ENCODE measurements around the gene SNCA. TPM values are rescaled to one million over a fixed set of nuclear protein-coding genes. Genes with fewer than 3 reads are reported as not detected.

The SNCA gene
- total RNA-seq, 4 donors from 2014 or later: 2.2 to 7.8 (median 4.0) TPM

DNA sequence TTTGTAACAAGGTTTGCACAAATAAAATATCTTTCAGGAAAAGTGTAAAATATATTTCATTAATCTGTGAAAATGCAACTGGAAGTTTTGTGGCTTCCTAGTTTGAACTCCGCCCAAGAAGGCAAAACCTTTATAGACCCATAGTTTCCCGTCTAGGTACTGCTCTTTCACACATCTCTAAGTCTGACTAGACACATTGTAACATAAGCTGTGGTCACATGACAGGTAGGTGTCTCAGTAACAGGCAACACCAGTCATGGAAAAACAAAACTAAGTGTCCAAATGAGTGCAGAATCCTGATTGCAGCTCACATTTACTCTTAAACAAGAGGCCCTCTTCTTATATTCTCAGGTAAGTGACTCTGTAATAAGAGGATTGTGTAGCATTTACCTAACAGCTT lies 55.6 kb downstream of the SNCA start:
- in situ Hi-C loops (cut with MboI; ENCODE audit: low pct_ligation_motif_present in 1 of 4, low pct_unique_long_range_greater_than_20kb in 1 of 4, low sequenced_read_pairs in 3 of 4) (no loop called here), intact Hi-C loops (cut with DNase I; ENCODE audit: low total_unique reads) (no loop called here)
- Histone ChIP-seq H3K9me3 (peaks cover 0 to 3% of the 10 kb centered on the region in 2 donors), H3K4me3 (no peak overlapping the region), H3K27me3 (no peaks in the 10 kb centered on the region), H3K27ac (no peak overlapping the region), H3K36me3 (no peaks in the 10 kb centered on the region), H3K4me1 (no peaks in the 10 kb centered on the region)
- TF ChIP-seq POLR2A (IDR thresholded peaks at IDR 0.05) (no peak), EP300 (IDR thresholded peaks at IDR 0.05; ENCODE audit: low read depth) (no peak), POLR2AphosphoS5 (IDR thresholded peaks at IDR 0.05) (no peak)
- TF ChIP-seq, protein P1, sequence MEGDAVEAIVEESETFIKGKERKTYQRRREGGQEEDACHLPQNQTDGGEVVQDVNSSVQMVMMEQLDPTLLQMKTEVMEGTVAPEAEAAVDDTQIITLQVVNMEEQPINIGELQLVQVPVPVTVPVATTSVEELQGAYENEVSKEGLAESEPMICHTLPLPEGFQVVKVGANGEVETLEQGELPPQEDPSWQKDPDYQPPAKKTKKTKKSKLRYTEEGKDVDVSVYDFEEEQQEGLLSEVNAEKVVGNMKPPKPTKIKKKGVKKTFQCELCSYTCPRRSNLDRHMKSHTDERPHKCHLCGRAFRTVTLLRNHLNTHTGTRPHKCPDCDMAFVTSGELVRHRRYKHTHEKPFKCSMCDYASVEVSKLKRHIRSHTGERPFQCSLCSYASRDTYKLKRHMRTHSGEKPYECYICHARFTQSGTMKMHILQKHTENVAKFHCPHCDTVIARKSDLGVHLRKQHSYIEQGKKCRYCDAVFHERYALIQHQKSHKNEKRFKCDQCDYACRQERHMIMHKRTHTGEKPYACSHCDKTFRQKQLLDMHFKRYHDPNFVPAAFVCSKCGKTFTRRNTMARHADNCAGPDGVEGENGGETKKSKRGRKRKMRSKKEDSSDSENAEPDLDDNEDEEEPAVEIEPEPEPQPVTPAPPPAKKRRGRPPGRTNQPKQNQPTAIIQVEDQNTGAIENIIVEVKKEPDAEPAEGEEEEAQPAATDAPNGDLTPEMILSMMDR (IDR thresholded peaks at IDR 0.05): no peak
- 66 to 72% methylated on average over 2 of the region's 2 CpGs for WGBS, 2 donors (ENCODE audit: low coverage in 1 of 2)
- DNase-seq: no peak

DNA sequence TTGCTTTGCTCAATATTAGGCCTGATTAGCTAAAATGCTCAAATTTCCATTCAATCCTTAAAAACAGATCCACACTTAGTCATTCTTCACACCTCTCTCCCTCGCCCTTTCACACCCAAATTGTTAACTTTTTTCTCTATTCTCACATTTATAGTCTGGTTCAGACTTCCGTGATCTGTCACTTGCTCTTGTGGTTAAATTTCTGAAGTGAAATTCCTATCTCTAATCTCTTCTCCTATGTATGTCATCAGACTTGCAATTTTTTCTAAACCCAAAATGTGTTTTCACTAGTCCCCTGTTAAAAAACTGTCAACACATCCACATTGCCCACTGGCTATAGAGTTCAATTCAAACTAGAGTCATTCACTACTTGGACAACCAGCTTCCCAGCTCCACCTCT lies 63.2 kb downstream of the SNCA start:
- no peak overlapping the region for H3K27ac ChIP-seq
- TF ChIP-seq EP300 (IDR thresholded peaks at IDR 0.05; ENCODE audit: low read depth) (no peak), POLR2A (IDR thresholded peaks at IDR 0.05) (no peak), POLR2AphosphoS5 (IDR thresholded peaks at IDR 0.05) (no peak)
- TF ChIP-seq, protein P1 (IDR thresholded peaks at IDR 0.05): no peak
- 68 to 76% methylated on average over 2 of the region's 2 CpGs for WGBS, 2 donors (ENCODE audit: low coverage in 1 of 2)
- intact Hi-C loops (cut with DNase I; ENCODE audit: low total_unique reads): no loop called here
- no peak for DNase-seq
- in situ Hi-C loops (cut with MboI; ENCODE audit: low pct_ligation_motif_present in 1 of 4, low pct_unique_long_range_greater_than_20kb in 1 of 4, low sequenced_read_pairs in 3 of 4): no loop called here
- H3K4me1 ChIP-seq: no peaks in the 10 kb centered on the region
- no peak overlapping the region for H3K4me3 ChIP-seq
- no peaks in the 10 kb centered on the region for H3K36me3 ChIP-seq
- H3K27me3 ChIP-seq: no peaks in the 10 kb centered on the region
- H3K9me3 ChIP-seq: peaks cover 5 to 6% of the 10 kb centered on the region in 2 donors

DNA sequence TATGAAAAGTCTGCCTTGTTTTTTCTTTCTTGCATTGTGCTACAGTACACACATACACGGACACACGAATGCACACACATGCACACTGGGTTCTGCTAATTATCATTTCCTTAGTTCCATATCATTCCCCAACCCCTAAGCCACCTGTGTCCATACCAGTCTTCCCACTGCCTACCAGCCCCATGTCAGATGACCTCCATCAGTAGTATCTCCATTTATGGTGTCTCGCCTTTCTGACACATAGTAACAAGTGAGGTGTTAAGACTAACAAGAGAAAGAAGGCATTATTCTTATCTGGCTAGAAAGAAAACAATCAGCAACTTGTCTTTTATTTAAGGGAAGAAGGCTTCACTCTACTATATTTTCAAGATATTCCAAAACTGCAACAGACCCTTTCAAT lies 67.1 kb downstream of the SNCA start:
- no peak overlapping the region for H3K27ac ChIP-seq
- TF ChIP-seq POLR2AphosphoS5 (IDR thresholded peaks at IDR 0.05) (no peak), POLR2A (IDR thresholded peaks at IDR 0.05) (no peak), EP300 (IDR thresholded peaks at IDR 0.05; ENCODE audit: low read depth) (no peak)
- TF ChIP-seq, protein P1 (IDR thresholded peaks at IDR 0.05): no peak
- H3K4me1 ChIP-seq: peaks cover 0 to 10% (median 0%) of the 10 kb centered on the region in 4 donors
- no peaks in the 10 kb centered on the region for H3K36me3 ChIP-seq
- H3K4me3 ChIP-seq: no peak overlapping the region
- H3K27me3 ChIP-seq: no peaks in the 10 kb centered on the region
- DNase-seq: no peak
- 91 to 94% methylated on average over 3 of the region's 3 CpGs for WGBS, 2 donors (ENCODE audit: low coverage in 1 of 2)
- intact Hi-C loops (cut with DNase I; ENCODE audit: low total_unique reads) (no loop called here), in situ Hi-C loops (cut with MboI; ENCODE audit: low pct_ligation_motif_present in 1 of 4, low pct_unique_long_range_greater_than_20kb in 1 of 4, low sequenced_read_pairs in 3 of 4) (no loop called here)
- H3K9me3 ChIP-seq: peaks cover 0 to 5% of the 10 kb centered on the region in 2 donors

DNA sequence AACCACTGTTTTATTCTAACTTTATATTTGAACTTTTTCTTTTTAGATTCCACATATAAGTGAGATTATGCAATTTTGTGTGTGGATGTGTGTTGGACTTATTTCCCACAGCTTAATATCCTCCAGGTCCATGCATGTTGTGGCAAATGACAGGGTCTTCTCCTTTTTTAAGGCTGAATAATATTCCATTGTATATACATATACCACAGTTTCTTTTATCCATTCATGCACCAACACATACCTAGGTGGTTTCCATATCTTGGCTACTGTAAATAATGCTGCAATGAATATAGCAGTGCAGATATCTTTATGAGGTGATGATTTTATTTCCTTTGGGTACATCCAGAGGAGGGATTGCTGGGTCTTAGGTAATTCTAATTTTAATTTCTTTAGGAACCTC lies 69.0 kb downstream of the SNCA start:
- Histone ChIP-seq H3K4me3 (no peak overlapping the region), H3K27me3 (no peaks in the 10 kb centered on the region), H3K4me1 (peaks cover 0 to 10% (median 0%) of the 10 kb centered on the region in 4 donors), H3K36me3 (no peaks in the 10 kb centered on the region), H3K9me3 (no peaks in the 10 kb centered on the region), H3K27ac (no peak overlapping the region)
- no peak for DNase-seq
- intact Hi-C loops (cut with DNase I; ENCODE audit: low total_unique reads): no loop called here
- no peak for TF ChIP-seq EP300 (IDR thresholded peaks at IDR 0.05; ENCODE audit: low read depth)
- no peak for TF ChIP-seq POLR2AphosphoS5 (IDR thresholded peaks at IDR 0.05)
- TF ChIP-seq, protein P1 (IDR thresholded peaks at IDR 0.05): no peak
- TF ChIP-seq POLR2A (IDR thresholded peaks at IDR 0.05): no peak
- in situ Hi-C loops (cut with MboI; ENCODE audit: low pct_ligation_motif_present in 1 of 4, low pct_unique_long_range_greater_than_20kb in 1 of 4, low sequenced_read_pairs in 3 of 4): no loop called here

Measured in transverse colon (tissue), 4 donors.